Vagina (tissue), 2 donors: Measurements from ENCODE around the gene IMPG2. TPM values are rescaled to one million over a fixed set of nuclear protein-coding genes. Genes with fewer than 3 reads are reported as not detected.

Source experiments
- DNase-seq, 2 donors: peaks; one replicate each; pipeline ENCODE4 v3.0.0-alpha.2; 2017; ENCODE audit errors: extremely low spot score in 2 of 2
- H3K27ac ChIP-seq: fragments of 200-600 bp; sonication (generic); one replicate; pipeline ENCODE4 v1.5.1; 2019
- H3K27me3 ChIP-seq: fragments of 200-600 bp; sonication (generic); one replicate; pipeline ENCODE4 v1.5.1; 2019
- H3K36me3 ChIP-seq, 2 donors: fragments of 200-600 bp; sonication (generic); one replicate each; pipeline ENCODE4 v1.5.1; 2017 to 2019
- H3K4me1 ChIP-seq: fragments of 200-600 bp; sonication (generic); one replicate; pipeline ENCODE4 v1.5.1; 2019
- H3K4me3 ChIP-seq, 2 donors: fragments of 200-600 bp; sonication (generic); 1 replicate in 1 of 2; 2 replicates in 1 of 2; pipeline ENCODE4 v1.5.1; 2016 to 2019
- H3K9me3 ChIP-seq: fragments of 200-600 bp; sonication (generic); one replicate; pipeline ENCODE4 v1.5.1; 2019
- POLR2A ChIP-seq, 2 donors: fragments of 450-650 bp; IDR thresholded peaks; one replicate each; pipeline ENCODE4 v1.6.1; 2017; ENCODE audit warnings: antibody characterized with exemption in 2 of 2, mild to moderate bottlenecking in 2 of 2, moderate library complexity in 2 of 2
- POLR2AphosphoS5 ChIP-seq, 2 donors: sonication (generic); formaldehyde crosslinking; IDR thresholded peaks; one replicate each; pipeline ENCODE4 v1.9.0; 2017; ENCODE audit warnings: antibody characterized with exemption in 2 of 2, mild to moderate bottlenecking in 2 of 2, low read depth in 1 of 2; ENCODE audit not compliant: insufficient read depth in 1 of 2
- intact Hi-C: fragments of 100-400 bp; cut with DNase I; formaldehyde crosslinking; loops from one replicate; pipeline ENCODE4 v1.15.1; 2023
- total RNA-seq: library from RNA; depleted of rRNA; stranded (reverse); fragments of >200 nt; gene quantifications from one replicate; pipeline ENCODE4 v1.2.3, GENCODE V29; 2016
- TF ChIP-seq, protein P1 (sequence below), 3 experiments: fragments of 450-650 bp in 2 of 3; fragments of 200-600 bp in 1 of 3; sonication (generic) in 1 of 3; IDR thresholded peaks; one replicate each; pipeline ENCODE4 v1.5.1; 2017 to 2019; ENCODE audit warnings: antibody characterized with exemption in 3 of 3, mild to moderate bottlenecking in 2 of 3, moderate library complexity in 2 of 3

The IMPG2 gene
- total RNA-seq, 1 donor from 2014 or later: 0.25 TPM

DNA sequence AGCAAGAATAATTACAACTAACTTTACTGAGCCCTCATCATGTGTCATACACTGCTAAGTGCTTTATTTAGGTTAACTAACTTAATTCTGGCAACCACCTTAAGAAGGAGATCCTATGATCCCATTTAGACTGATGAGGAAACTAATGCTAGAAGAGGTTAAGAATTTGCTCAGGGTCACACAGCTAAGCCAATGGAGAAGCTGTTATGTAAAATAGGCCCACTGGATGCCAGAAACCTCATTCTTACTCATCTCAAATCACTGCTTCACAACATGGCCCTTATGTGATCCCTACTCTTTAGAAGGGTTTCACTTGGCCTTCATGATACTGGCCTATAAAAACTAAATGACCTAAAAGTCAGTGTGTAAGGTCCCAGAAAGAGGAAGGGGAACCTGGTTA, 41.2 kb downstream of the IMPG2 start:
- intact Hi-C loops: no loop called here
- H3K27ac ChIP-seq: no peak overlapping the region
- no peaks in the 10 kb centered on the region for H3K9me3 ChIP-seq
- TF ChIP-seq POLR2A (IDR thresholded peaks at IDR 0.05) (no peak), POLR2AphosphoS5 (IDR thresholded peaks at IDR 0.05; ENCODE audit: insufficient read depth in 1 of 2, low read depth in 1 of 2) (no peak)
- TF ChIP-seq, protein P1, sequence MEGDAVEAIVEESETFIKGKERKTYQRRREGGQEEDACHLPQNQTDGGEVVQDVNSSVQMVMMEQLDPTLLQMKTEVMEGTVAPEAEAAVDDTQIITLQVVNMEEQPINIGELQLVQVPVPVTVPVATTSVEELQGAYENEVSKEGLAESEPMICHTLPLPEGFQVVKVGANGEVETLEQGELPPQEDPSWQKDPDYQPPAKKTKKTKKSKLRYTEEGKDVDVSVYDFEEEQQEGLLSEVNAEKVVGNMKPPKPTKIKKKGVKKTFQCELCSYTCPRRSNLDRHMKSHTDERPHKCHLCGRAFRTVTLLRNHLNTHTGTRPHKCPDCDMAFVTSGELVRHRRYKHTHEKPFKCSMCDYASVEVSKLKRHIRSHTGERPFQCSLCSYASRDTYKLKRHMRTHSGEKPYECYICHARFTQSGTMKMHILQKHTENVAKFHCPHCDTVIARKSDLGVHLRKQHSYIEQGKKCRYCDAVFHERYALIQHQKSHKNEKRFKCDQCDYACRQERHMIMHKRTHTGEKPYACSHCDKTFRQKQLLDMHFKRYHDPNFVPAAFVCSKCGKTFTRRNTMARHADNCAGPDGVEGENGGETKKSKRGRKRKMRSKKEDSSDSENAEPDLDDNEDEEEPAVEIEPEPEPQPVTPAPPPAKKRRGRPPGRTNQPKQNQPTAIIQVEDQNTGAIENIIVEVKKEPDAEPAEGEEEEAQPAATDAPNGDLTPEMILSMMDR (IDR thresholded peaks at IDR 0.05): no peak
- DNase-seq: no peak
- no peak overlapping the region for H3K4me3 ChIP-seq
- H3K4me1 ChIP-seq: no peaks in the 10 kb centered on the region
- H3K36me3 ChIP-seq: no peaks in the 10 kb centered on the region
- H3K27me3 ChIP-seq: no peaks in the 10 kb centered on the region

DNA sequence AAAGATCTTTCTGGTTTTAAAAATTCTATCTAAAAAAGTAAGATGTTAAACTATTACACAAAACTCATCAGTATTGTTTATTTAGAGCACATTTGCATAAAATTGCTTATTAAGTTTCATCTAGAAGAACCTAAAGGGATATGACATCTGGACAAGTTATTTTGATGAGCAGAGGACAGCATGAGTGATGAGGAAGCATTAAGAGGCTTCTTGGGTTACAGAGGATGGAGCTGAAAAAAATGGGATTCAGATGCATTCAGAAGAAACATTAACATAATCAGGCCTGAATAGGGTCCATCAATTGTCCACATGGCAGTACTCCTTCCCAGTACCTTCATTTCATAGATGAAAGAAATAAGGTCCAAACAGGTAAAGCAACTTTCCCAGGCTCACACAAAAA, 41.6 kb downstream of the IMPG2 start:
- intact Hi-C loops: no loop called here
- Histone ChIP-seq H3K4me1 (no peaks in the 10 kb centered on the region), H3K4me3 (no peak overlapping the region), H3K27me3 (no peaks in the 10 kb centered on the region), H3K9me3 (no peaks in the 10 kb centered on the region), H3K27ac (no peak overlapping the region), H3K36me3 (no peaks in the 10 kb centered on the region)
- DNase-seq: no peak
- TF ChIP-seq POLR2AphosphoS5 (IDR thresholded peaks at IDR 0.05; ENCODE audit: insufficient read depth in 1 of 2, low read depth in 1 of 2) (no peak), POLR2A (IDR thresholded peaks at IDR 0.05) (no peak)
- TF ChIP-seq, protein P1 (IDR thresholded peaks at IDR 0.05): no peak

DNA sequence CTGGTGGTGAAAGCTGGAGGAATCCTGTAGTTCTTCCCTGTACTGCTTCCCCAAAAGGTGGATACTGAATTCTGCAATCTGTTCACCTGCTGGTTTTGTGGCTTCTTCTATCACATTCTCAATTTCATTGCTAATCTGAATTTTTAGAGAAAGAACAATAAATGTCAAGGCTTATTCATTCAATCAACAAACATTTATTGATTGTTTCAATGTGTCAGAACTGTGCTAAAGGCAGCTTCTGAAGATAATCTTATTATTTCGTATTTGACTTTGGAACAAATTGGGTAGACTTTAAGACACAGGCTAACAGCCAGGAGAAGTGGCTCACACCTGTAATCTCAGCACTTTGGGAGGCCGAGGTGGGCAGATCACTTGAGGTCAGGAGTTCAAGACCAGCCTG, 46.8 kb downstream of the IMPG2 start:
- H3K36me3 ChIP-seq: no peaks in the 10 kb centered on the region
- no peaks in the 10 kb centered on the region for H3K27me3 ChIP-seq
- H3K4me1 ChIP-seq: no peaks in the 10 kb centered on the region
- no peak overlapping the region for H3K4me3 ChIP-seq
- intact Hi-C loops: no loop called here
- DNase-seq: no peak
- H3K9me3 ChIP-seq: no peaks in the 10 kb centered on the region
- no peak for TF ChIP-seq POLR2AphosphoS5 (IDR thresholded peaks at IDR 0.05; ENCODE audit: insufficient read depth in 1 of 2, low read depth in 1 of 2)
- TF ChIP-seq, protein P1 (IDR thresholded peaks at IDR 0.05): no peak
- no peak for TF ChIP-seq POLR2A (IDR thresholded peaks at IDR 0.05)
- H3K27ac ChIP-seq: no peak overlapping the region

DNA sequence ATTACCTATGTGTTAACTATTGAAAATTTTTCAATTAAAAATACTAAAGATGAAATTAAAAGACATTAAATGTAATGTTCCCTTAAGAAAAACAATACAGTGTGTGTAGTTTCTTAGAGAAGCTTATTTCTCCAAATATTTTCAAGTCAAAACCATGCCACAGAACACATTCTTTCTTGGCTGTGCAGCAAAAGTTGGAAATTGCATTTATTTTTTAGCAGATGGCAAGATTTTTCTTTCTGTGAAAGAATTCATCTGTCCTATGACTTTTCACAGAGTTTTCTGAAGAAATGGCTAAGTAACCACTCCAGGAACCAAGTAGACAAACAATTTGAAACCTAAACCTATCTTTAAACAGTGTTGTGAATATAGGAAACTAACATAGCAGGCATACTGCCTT, 47.2 kb downstream of the IMPG2 start:
- Histone ChIP-seq H3K36me3 (no peaks in the 10 kb centered on the region), H3K27me3 (no peaks in the 10 kb centered on the region), H3K9me3 (no peaks in the 10 kb centered on the region), H3K27ac (no peak overlapping the region), H3K4me1 (no peaks in the 10 kb centered on the region), H3K4me3 (no peak overlapping the region)
- intact Hi-C loops: no loop called here
- TF ChIP-seq, protein P1 (IDR thresholded peaks at IDR 0.05): no peak
- TF ChIP-seq POLR2AphosphoS5 (IDR thresholded peaks at IDR 0.05; ENCODE audit: insufficient read depth in 1 of 2, low read depth in 1 of 2) (no peak), POLR2A (IDR thresholded peaks at IDR 0.05) (no peak)
- no peak for DNase-seq

DNA sequence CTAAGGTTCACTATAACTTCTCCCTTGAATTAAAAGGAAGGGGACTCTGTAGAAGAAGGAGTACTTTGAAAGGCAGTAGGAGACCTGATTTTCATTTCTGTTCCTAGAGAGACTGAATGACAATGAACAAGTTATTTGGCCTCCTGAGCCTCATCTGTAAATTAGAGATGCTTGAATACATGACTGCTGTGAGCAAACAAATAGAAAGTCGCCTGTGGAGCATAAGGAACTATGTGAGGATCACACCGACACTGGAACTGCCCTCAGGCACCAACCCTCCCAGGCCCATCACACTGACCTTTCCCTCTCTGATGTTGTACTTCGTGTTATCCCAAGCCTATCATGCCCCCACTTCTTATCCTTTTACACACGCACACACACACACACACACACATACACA, 48.6 kb downstream of the IMPG2 start:
- no peak overlapping the region for H3K4me3 ChIP-seq
- H3K36me3 ChIP-seq: no peaks in the 10 kb centered on the region
- H3K27ac ChIP-seq: no peak overlapping the region
- TF ChIP-seq, protein P1 (IDR thresholded peaks at IDR 0.05): no peak
- TF ChIP-seq POLR2AphosphoS5 (IDR thresholded peaks at IDR 0.05; ENCODE audit: insufficient read depth in 1 of 2, low read depth in 1 of 2): no peak
- TF ChIP-seq POLR2A (IDR thresholded peaks at IDR 0.05): no peak
- intact Hi-C loops: no loop called here
- H3K27me3 ChIP-seq: no peaks in the 10 kb centered on the region
- H3K9me3 ChIP-seq: no peaks in the 10 kb centered on the region
- DNase-seq: no peak
- no peaks in the 10 kb centered on the region for H3K4me1 ChIP-seq
